Peyer's patch (tissue), 4 donors: ENCODE results near the gene PRPF6. TPM values are rescaled to one million over a fixed set of nuclear protein-coding genes. Genes with fewer than 3 reads are reported as not detected.

Experiments
- DNase-seq, 3 donors: peaks; one replicate each; pipeline ENCODE4 v3.0.0-alpha.2; 2017 to 2019
- H3K27ac ChIP-seq, 4 donors: fragments of 200-600 bp; sonication (generic); one replicate each; pipeline ENCODE4 v1.5.1; 2016 to 2019
- H3K27me3 ChIP-seq, 2 donors: fragments of 200-600 bp; sonication (generic); one replicate each; pipeline ENCODE4 v1.5.1; 2019
- H3K36me3 ChIP-seq, 3 donors: fragments of 200-600 bp; sonication (generic); one replicate each; pipeline ENCODE4 v1.5.1; 2016 to 2019
- H3K4me1 ChIP-seq, 4 donors: fragments of 200-600 bp; sonication (generic); one replicate each; pipeline ENCODE4 v1.5.1; 2016 to 2019
- H3K4me3 ChIP-seq, 4 donors: fragments of 200-600 bp; sonication (generic); 1 replicate in 3 of 4; 2 replicates in 1 of 4; pipeline ENCODE4 v1.5.1; 2016 to 2019; ENCODE audit warnings: mild to moderate bottlenecking in 1 of 4
- H3K9me3 ChIP-seq, 4 donors: fragments of 200-600 bp; sonication (generic); one replicate each; pipeline ENCODE4 v1.5.1; 2016 to 2019; ENCODE audit warnings: mild to moderate bottlenecking in 1 of 4
- CTCF ChIP-seq, 6 experiments: fragments of 450-650 bp in 4 of 6; fragments of 200-600 bp in 2 of 6; sonication (generic) in 1 of 6; IDR thresholded peaks; one replicate each; pipeline ENCODE4 v1.5.1; 2017 to 2019; ENCODE audit warnings: antibody characterized with exemption in 6 of 6, mild to moderate bottlenecking in 3 of 6, moderate library complexity in 1 of 6
- POLR2A ChIP-seq, 2 donors: fragments of 450-650 bp; IDR thresholded peaks; one replicate each; pipeline ENCODE4 v1.5.1; 2017; ENCODE audit warnings: antibody characterized with exemption in 2 of 2, mild to moderate bottlenecking in 2 of 2, moderate library complexity in 2 of 2
- total RNA-seq, 4 donors: library from RNA; depleted of rRNA; stranded (reverse); fragments of >200 nt; gene quantifications; one replicate each; pipeline ENCODE4 v1.1.0, GENCODE V29; 2016

The PRPF6 gene
- total RNA-seq, 4 donors from 2014 or later, result 49.6 to 95.7 (median 64.2) TPM

- TF ChIP-seq POLR2A (IDR thresholded peaks at IDR 0.05), result no peak
- TF ChIP-seq CTCF (IDR thresholded peaks at IDR 0.05), result no peak
- peaks cover 0 to 86% (median 0%) of the 10 kb centered on the region in 3 donors for H3K36me3 ChIP-seq
- H3K4me1 ChIP-seq, result peaks cover 0 to 4% (median 0%) of the 10 kb centered on the region in 4 donors
These were observed 34.7 kb downstream of the PRPF6 start for GRCh38 chr20:64015635-64016034.

GRCh38 chr20:64021124-64021975 is 40.4 kb downstream of the PRPF6 start:
- TF ChIP-seq POLR2A (IDR thresholded peaks at IDR 0.05) (no peak), CTCF (IDR thresholded peaks at IDR 0.05) (no peak)
- no peak for DNase-seq

More at GRCh38 chr20:64015635-64016034, 34.7 kb downstream of the PRPF6 start:
- H3K4me3 ChIP-seq, result no peak overlapping the region
- no peaks in the 10 kb centered on the region for H3K9me3 ChIP-seq
- DNase-seq, result no peak
- no peak overlapping the region for H3K27ac ChIP-seq
- no peaks in the 10 kb centered on the region for H3K27me3 ChIP-seq

GRCh38 chr20:64022671-64023360 is 41.9 kb downstream of the PRPF6 start:
- no peak for TF ChIP-seq POLR2A (IDR thresholded peaks at IDR 0.05)
- TF ChIP-seq CTCF (IDR thresholded peaks at IDR 0.05), result no peak
- Histone ChIP-seq H3K4me3 (no peak overlapping the region), H3K27me3 (no peaks in the 10 kb centered on the region), H3K27ac (no peak overlapping the region), H3K9me3 (no peaks in the 10 kb centered on the region), H3K4me1 (peaks cover 0 to 18% (median 4%) of the 10 kb centered on the region in 4 donors), H3K36me3 (peaks cover 0 to 95% (median 0%) of the 10 kb centered on the region in 3 donors)
- no peak for DNase-seq

More at GRCh38 chr20:64021124-64021975, 40.4 kb downstream of the PRPF6 start:
- H3K4me3 ChIP-seq, result no peak overlapping the region
- no peaks in the 10 kb centered on the region for H3K27me3 ChIP-seq
- H3K4me1 ChIP-seq, result peaks cover 0 to 18% (median 4%) of the 10 kb centered on the region in 4 donors
- no peak overlapping the region for H3K27ac ChIP-seq
- H3K9me3 ChIP-seq, result no peaks in the 10 kb centered on the region
- H3K36me3 ChIP-seq, result peaks cover 0 to 95% (median 0%) of the 10 kb centered on the region in 3 donors

GRCh38 chr20:64023361-64024140 is 42.6 kb downstream of the PRPF6 start:
- Histone ChIP-seq H3K36me3 (peaks cover 0 to 95% (median 4%) of the 10 kb centered on the region in 3 donors), H3K4me3 (no peak overlapping the region), H3K4me1 (peaks cover 0 to 18% (median 4%) of the 10 kb centered on the region in 4 donors), H3K27ac (no peak overlapping the region), H3K27me3 (no peaks in the 10 kb centered on the region), H3K9me3 (no peaks in the 10 kb centered on the region)
- TF ChIP-seq CTCF (IDR thresholded peaks at IDR 0.05) (no peak), POLR2A (IDR thresholded peaks at IDR 0.05) (no peak)
- no peak for DNase-seq
